Stimulated activated effector memory CD8-positive, alpha-beta T cell treated with anti-CD3 and anti-CD28 coated beads, Interleukin-12 subunit alpha, Interleukin-12 subunit beta, amount 100 ng/mL, for 72 hours (primary cell): ENCODE results near the gene LDAH.
A peak's percentile ranks its signal among the peaks of the same experiment; 100 is the strongest.

Experiments
- ATAC-seq: fragments of 150-1000 bp; cut with Tn5 transposase; 2 replicates; pipeline ENCODE4 v1.10.0; 2021
- DNase-seq, 2 donors: peaks; one replicate each; pipeline ENCODE4 v3.0.0; 2021 to 2022; ENCODE audit warnings: low spot score in 2 of 2
- H3K27ac Mint-ChIP-seq: one replicate; pipeline ENCODE4 v1.8.0; 2022; ENCODE audit warnings: mild to moderate bottlenecking, mixed read lengths
- H3K36me3 Mint-ChIP-seq: one replicate; pipeline ENCODE4 v1.8.0; 2022; ENCODE audit warnings: mild to moderate bottlenecking, mixed read lengths
- H3K4me1 Mint-ChIP-seq: one replicate; pipeline ENCODE4 v1.8.0; 2022; ENCODE audit warnings: mixed read lengths
- H3K4me3 Mint-ChIP-seq: one replicate; pipeline ENCODE4 v1.8.0; 2022; ENCODE audit warnings: mild to moderate bottlenecking, mixed read lengths
- H3K9me3 Mint-ChIP-seq: one replicate; pipeline ENCODE4 v1.8.0; 2022; ENCODE audit warnings: mixed read lengths

LDAH gene

GRCh38 chr2:20687260-20687832 lies 135.6 kb downstream of the LDAH start:
- no peaks in the 10 kb centered on the region for H3K9me3 Mint-ChIP-seq
- ATAC-seq, result no peak
- peaks cover 38% of the 10 kb centered on the region for H3K36me3 Mint-ChIP-seq
- no peak overlapping the region for H3K27ac Mint-ChIP-seq
- no peaks in the 10 kb centered on the region for H3K4me1 Mint-ChIP-seq
- DNase-seq, result no peak
- H3K4me3 Mint-ChIP-seq, result no peak overlapping the region

- H3K27ac Mint-ChIP-seq, result peak overlapping the region; percentile 40
- no peaks in the 10 kb centered on the region for H3K9me3 Mint-ChIP-seq
- no peak for ATAC-seq
- no peak overlapping the region for H3K4me3 Mint-ChIP-seq
- no peaks in the 10 kb centered on the region for H3K4me1 Mint-ChIP-seq
- no peak for DNase-seq
- peaks cover 46% of the 10 kb centered on the region for H3K36me3 Mint-ChIP-seq
These were observed 138.3 kb downstream of the LDAH start for GRCh38 chr2:20684581-20685063.

GRCh38 chr2:20682167-20682920 lies 140.6 kb downstream of the LDAH start:
- no peak for DNase-seq
- H3K36me3 Mint-ChIP-seq, result peaks cover 39% of the 10 kb centered on the region
- no peaks in the 10 kb centered on the region for H3K4me1 Mint-ChIP-seq
- no peak overlapping the region for H3K4me3 Mint-ChIP-seq
- H3K9me3 Mint-ChIP-seq, result no peaks in the 10 kb centered on the region
- peak overlapping the region; percentile 64 for H3K27ac Mint-ChIP-seq
- no peak for ATAC-seq

GRCh38 chr2:20680744-20681375 lies 142.0 kb downstream of the LDAH start:
- Mint-ChIP-seq H3K36me3 (peaks cover 26% of the 10 kb centered on the region), H3K4me3 (no peak overlapping the region), H3K9me3 (no peaks in the 10 kb centered on the region), H3K4me1 (no peaks in the 10 kb centered on the region), H3K27ac (no peak overlapping the region)
- DNase-seq, result no peak
- no peak for ATAC-seq

- Mint-ChIP-seq H3K9me3 (no peaks in the 10 kb centered on the region), H3K4me1 (peaks cover 6% of the 10 kb centered on the region), H3K27ac (no peak overlapping the region), H3K4me3 (no peak overlapping the region), H3K36me3 (peaks cover 14% of the 10 kb centered on the region)
- ATAC-seq, result no peak
- no peak for DNase-seq
These were observed 144.1 kb downstream of the LDAH start for GRCh38 chr2:20678780-20679179.

- ATAC-seq (no peak), DNase-seq (no peak)
- no peaks in the 10 kb centered on the region for H3K9me3 Mint-ChIP-seq
- peaks cover 6% of the 10 kb centered on the region for H3K4me1 Mint-ChIP-seq
- H3K4me3 Mint-ChIP-seq, result no peak overlapping the region
- no peak overlapping the region for H3K27ac Mint-ChIP-seq
- peaks cover 8% of the 10 kb centered on the region for H3K36me3 Mint-ChIP-seq
These were observed 144.9 kb downstream of the LDAH start for GRCh38 chr2:20678086-20678395.

GRCh38 chr2:20677301-20678085 lies 145.4 kb downstream of the LDAH start:
- ATAC-seq, result no peak
- peaks cover 8% of the 10 kb centered on the region for H3K36me3 Mint-ChIP-seq

GRCh38 chr2:20676353-20677215 lies 146.3 kb downstream of the LDAH start:
- ATAC-seq (peak; percentile 4), DNase-seq (no peak)
- H3K4me3 Mint-ChIP-seq, result no peak overlapping the region
- peaks cover 14% of the 10 kb centered on the region for H3K4me1 Mint-ChIP-seq
- no peaks in the 10 kb centered on the region for H3K9me3 Mint-ChIP-seq
- peaks cover 8% of the 10 kb centered on the region for H3K36me3 Mint-ChIP-seq
- peak overlapping the region; percentile 32 for H3K27ac Mint-ChIP-seq

More at GRCh38 chr2:20677301-20678085, 145.4 kb downstream of the LDAH start:
- H3K4me3 Mint-ChIP-seq, result no peak overlapping the region
- H3K27ac Mint-ChIP-seq, result no peak overlapping the region
- no peaks in the 10 kb centered on the region for H3K9me3 Mint-ChIP-seq
- H3K4me1 Mint-ChIP-seq, result peaks cover 6% of the 10 kb centered on the region
- DNase-seq, result no peak

- peaks cover 19% of the 10 kb centered on the region for H3K4me1 Mint-ChIP-seq
- peak overlapping the region; percentile 32 for H3K27ac Mint-ChIP-seq
- peaks cover 2% of the 10 kb centered on the region for H3K36me3 Mint-ChIP-seq
- ATAC-seq (peak; percentile 61), DNase-seq (no peak)
- H3K4me3 Mint-ChIP-seq, result no peak overlapping the region
- no peaks in the 10 kb centered on the region for H3K9me3 Mint-ChIP-seq
These were observed 147.1 kb downstream of the LDAH start for GRCh38 chr2:20675701-20676352.

GRCh38 chr2:20674974-20675679 lies 147.8 kb downstream of the LDAH start:
- Mint-ChIP-seq H3K27ac (no peak overlapping the region), H3K36me3 (no peaks in the 10 kb centered on the region), H3K4me3 (no peak overlapping the region), H3K9me3 (no peaks in the 10 kb centered on the region), H3K4me1 (peaks cover 19% of the 10 kb centered on the region)
- no peak for DNase-seq
- ATAC-seq, result peak; percentile 9

- no peak overlapping the region for H3K27ac Mint-ChIP-seq
- ATAC-seq, result no peak
- H3K4me1 Mint-ChIP-seq, result peaks cover 19% of the 10 kb centered on the region
These were observed 148.5 kb downstream of the LDAH start for GRCh38 chr2:20674309-20674965.

GRCh38 chr2:20673686-20674308 lies 149.1 kb downstream of the LDAH start:
- peaks cover 19% of the 10 kb centered on the region for H3K4me1 Mint-ChIP-seq
- no peaks in the 10 kb centered on the region for H3K36me3 Mint-ChIP-seq
- no peak for DNase-seq
- H3K27ac Mint-ChIP-seq, result no peak overlapping the region
- H3K4me3 Mint-ChIP-seq, result no peak overlapping the region
- no peak for ATAC-seq
- no peaks in the 10 kb centered on the region for H3K9me3 Mint-ChIP-seq

More at GRCh38 chr2:20674309-20674965, 148.5 kb downstream of the LDAH start:
- Mint-ChIP-seq H3K4me3 (no peak overlapping the region), H3K36me3 (no peaks in the 10 kb centered on the region), H3K9me3 (no peaks in the 10 kb centered on the region)
- no peak for DNase-seq
